Measurements from ENCODE around the gene CCSER2.
A peak's percentile ranks its signal among the peaks of the same experiment; 100 is the strongest.
"Not testable (repeated sequence)": the region's sequence is repeated elsewhere in the genome, so short reads cannot be mapped to it uniquely, and the experiment has no call there.

The CCSER2 gene

DNA sequence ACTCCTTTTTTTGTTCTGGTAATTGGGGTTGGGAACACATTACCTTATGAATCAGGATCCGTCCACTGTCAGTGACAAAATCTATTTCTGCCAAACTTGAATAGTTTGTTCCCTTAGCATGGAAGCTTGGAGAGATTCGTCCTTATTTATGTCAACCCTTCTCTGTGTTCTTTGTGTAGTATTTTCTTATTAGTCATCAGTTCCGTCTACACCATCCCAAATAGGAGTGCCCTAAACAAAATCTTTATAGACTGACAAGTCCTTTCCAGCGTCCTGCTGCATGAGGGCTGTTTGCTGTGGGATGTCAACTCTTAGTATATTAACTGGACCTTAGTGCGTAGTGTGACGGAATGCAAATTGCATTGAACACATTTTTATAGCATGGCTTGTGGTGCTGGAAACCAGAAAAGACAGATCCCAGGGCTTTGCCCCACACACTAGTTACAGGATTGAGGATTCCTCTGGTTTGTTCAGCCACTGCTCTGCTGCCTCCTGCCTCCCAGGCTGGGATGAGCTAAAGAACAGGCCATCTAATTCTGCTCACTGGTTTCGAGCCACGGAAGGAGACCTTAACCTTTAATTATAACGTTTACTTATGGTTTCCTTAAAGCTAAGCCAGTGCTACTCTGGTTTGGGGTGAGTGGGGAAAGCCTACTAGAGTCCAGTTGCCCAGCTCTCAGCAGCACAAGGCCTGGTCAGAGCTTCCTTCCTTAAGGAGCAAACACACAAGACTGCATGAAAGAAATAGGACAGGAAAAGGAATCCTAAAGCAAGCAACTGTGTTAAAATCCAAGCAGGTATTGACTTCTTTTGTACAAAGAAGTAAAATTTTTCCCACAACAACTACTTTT is 194.4 kb downstream of the CCSER2 start:
- DNase-seq (ENCODE audit: low spot score) = no peak

DNA sequence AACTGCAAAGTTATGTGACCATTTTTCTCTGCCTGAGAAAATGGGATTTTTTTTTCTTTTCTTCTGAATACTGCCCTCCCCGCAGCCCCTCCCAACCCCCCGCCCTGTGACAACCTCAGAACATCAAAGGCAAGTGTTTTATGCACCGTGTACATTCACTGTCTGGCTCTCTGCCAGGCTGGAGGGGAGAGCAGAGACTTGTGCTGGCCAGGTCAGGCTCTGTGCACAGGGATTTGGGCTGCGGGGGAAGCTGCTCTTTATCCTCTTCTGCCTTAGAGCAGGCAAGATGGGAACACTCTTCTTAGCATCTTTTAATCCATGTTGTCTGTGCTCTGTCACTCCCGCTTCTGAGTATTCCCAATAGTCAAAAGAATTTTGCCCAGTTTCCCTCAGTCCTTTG is 195.1 kb downstream of the CCSER2 start:
- DNase-seq (ENCODE audit: low spot score) = no peak

DNA sequence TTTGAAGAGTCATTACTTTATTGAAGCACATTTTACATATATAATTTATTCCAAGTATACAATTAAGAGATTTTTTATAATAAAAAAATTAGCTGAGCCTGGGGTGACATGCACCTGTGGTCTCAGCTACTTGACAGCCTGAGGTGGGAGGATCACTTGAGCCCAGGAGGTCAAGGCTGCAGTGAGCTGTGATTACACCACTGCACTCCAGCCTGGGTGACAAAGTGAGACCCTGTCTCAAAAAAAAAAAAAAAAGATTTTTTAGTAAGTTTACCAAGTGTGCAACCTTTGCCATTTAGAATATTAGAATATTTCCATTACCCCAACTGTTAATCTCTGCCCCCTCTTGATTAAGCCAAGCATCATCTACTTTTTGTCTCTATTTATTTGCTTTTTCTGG is 196.0 kb downstream of the CCSER2 start:
- DNase-seq (ENCODE audit: low spot score) = no peak

DNA sequence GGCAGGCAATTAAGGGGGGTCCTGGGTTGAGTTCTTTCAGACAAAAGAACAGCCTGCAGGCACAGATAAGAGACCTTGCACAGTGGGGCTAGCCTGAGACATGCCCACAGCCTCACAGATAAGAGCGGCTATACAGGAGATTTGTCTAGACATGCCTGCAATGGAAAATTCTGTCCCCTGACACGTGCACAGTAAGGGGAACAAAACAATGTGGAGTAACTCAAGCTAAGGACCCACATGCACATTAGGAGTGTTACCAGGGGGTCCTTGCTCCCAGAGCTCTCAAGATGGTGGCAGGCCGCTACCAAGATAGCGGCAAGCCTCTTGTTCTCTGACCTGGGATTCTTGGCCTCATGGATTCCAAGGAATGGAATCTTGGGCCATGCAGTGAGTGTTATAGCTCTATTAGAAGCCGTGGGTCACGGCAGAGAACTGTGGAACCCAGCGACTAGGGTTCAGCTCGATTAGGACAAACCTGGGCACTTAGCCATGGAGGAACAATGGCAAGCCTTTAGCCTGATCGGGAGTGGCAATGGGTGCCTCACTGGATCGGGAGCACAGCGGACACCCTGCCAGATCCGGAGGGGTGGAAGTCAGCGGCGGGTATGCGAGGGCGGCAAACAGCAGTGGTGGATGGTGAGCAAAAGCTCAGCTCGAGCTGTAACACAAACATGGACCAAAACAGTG is 196.9 kb downstream of the CCSER2 start:
- DNase-seq (ENCODE audit: low spot score) = no peak

- DNase-seq (ENCODE audit: low spot score) = not testable (repeated sequence)
These were observed 197.4 kb downstream of the CCSER2 start for GRCh38 chr10:84525807-84526182.

DNA sequence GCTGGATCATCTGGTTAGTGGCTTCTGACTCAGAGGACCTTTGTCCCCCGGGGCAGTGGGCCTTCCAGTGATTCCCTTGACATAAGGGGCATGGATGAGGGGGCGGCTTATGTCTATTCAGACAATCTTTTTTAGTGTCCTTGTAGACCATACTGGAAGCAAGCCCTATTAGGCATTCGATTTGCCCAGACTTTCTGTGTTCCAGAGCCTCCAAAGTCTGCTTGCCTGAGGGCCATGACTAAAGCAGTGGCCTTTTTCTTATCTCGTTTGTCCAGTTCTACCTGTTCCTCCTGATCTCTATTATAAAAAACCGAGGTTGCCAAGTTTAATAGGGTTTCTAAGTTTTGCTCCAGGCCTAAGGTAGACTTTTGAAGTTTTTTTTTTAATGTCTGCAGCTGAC is 199.0 kb downstream of the CCSER2 start:
- DNase-seq (ENCODE audit: low spot score) = not testable (repeated sequence)

DNA sequence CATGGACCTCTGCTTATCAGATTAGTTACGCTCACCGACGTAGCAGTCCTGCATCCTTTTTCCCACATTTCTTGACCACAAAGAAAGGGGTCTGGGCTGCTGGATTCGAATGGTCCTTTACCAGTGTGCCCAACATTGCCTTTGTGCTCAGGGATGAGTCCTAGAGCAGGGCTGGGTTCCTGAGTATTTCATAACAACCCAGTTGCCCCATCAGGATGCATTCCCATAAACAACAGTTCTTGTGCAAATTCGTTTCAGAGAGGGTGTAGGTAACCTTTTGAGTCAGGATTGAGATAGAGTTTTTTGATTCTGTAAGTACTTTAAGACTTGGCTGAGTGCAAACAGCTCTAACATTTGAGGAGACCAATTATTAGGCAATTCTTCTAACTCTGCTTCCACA is 200.1 kb downstream of the CCSER2 start:
- DNase-seq (ENCODE audit: low spot score) = not testable (repeated sequence)

DNA sequence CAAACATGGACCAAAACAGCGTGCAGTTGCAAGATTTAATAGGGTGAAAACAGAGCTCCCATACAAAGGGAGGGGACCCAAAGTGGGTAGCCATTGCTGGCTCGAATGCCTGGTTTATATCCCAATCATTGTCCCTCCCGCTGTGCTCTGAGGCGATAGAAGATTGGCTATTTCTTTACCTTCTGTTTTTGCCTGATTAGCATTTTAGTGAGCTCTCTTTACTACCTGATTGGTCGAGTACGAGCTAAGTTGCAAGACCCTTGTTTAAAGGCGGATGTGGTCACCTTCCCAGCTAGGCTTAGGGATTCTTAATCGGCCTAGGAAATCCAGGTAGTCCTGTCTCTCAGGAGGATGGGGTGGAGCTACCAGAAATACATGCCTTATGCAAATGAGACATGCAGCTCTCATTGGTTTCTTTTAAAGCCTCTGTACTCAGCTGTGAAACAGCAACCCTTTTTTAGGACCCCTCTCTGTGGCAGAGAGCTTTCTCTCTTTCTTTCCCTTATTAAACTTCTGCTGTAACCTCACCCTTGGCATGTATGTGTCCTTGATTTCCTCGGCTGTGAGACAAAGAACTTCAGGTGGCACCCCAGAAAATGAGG is 202.4 kb downstream of the CCSER2 start:
- no peak for DNase-seq (ENCODE audit: low spot score)

DNA sequence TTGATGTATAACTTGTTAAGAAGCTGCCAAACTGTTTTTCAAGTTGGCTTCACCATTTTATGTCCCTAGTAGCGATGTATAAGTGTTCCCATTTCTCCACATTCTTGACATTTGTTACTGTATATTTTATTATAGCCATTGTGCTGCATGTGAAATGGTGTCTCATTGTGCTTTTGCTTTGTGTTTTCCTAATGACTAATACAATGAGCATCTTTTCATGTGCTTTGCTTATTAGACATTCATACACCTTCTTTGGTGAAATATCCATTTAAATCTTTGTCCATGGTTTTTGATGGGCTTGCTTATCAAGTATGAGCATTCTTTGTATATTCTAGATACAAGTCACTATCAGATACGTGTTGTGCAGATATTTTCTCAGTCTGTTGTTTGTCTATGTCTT is 203.0 kb downstream of the CCSER2 start:
- DNase-seq (ENCODE audit: low spot score) = peak; percentile 44

DNA sequence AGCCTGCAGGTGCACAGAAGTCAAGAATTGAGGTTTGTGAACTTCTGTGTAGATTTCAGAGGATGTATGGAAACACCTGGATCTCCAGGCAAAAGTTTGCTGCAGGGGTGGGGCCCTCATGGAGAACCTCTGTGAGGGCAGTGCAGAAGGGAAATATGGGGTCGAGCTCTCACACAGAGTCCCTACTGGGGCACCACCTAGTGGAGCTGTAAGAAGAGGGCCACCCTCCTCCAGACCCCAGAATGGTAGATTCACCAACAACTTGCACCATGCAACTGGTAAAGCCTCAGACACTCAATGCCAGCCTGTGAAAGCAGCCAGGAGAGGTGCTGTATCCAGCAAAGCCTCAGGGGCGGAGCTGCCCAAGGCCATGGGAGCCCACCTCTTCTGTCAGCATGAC is 205.8 kb downstream of the CCSER2 start:
- DNase-seq (ENCODE audit: low spot score) = no peak

- peak; percentile 70 for DNase-seq (ENCODE audit: low spot score)
These were observed 209.1 kb downstream of the CCSER2 start for GRCh38 chr10:84537447-84537931.

GRCh38 chr10:84538036-84538435 is 209.6 kb downstream of the CCSER2 start:
- no peak for DNase-seq (ENCODE audit: low spot score)

GRCh38 chr10:84539216-84539615 is 210.8 kb downstream of the CCSER2 start:
- DNase-seq (ENCODE audit: low spot score) = no peak

- peak; percentile 21 for DNase-seq (ENCODE audit: low spot score)
These were observed 211.7 kb downstream of the CCSER2 start for GRCh38 chr10:84540022-84540616.

DNA sequence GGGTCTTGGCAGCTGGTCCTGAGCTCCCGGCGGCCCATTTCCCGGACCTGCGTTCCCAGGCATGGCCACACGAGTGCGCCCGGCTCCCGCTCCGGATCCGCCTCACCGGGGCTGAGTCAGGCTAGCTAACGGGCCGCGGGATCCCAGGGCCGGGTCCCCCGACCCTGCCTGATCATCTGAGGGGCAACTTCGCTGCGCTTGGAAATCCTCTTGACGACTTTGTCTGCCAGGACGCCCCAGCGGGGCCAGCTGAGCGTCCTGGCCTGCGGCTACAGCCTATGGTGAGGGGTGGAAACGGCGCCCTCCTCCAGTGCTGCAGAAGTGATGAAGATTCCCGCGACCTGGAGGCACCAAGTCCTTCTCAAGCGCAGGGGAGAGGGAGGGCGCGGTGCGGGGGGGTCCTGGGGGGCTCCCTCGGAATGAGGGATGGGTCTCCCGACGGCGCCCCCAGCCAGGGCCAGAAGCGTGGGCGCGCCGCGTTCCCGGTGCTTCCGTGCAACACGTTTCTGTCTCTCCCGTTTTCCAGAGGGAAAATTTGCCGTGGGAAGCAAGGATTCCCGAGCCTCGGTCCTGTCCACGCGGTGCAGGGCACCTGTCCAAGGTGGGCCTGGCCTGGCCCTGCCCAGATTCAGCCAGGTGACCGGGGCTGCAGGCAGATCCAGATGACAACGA is 212.4 kb downstream of the CCSER2 start:
- peak; percentile 61 for DNase-seq (ENCODE audit: low spot score)

DNA sequence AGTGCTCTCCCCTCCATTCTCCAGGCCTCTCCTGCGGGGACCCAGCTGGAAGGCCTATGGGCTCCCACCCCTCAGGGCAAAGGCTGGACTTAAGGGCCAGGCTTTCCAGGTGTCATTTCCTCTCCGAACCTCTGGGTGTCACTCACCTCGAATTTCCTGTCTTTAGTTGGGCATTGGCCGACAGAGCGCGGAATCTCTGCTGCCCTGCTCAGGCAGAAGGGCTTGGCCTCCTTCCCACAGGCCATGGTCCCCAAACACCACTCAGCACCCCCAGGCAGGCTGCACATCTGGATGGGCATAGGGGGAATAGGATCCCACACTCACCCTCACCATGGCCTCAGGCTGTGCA is 212.9 kb downstream of the CCSER2 start:
- DNase-seq (ENCODE audit: low spot score) = no peak

DNA sequence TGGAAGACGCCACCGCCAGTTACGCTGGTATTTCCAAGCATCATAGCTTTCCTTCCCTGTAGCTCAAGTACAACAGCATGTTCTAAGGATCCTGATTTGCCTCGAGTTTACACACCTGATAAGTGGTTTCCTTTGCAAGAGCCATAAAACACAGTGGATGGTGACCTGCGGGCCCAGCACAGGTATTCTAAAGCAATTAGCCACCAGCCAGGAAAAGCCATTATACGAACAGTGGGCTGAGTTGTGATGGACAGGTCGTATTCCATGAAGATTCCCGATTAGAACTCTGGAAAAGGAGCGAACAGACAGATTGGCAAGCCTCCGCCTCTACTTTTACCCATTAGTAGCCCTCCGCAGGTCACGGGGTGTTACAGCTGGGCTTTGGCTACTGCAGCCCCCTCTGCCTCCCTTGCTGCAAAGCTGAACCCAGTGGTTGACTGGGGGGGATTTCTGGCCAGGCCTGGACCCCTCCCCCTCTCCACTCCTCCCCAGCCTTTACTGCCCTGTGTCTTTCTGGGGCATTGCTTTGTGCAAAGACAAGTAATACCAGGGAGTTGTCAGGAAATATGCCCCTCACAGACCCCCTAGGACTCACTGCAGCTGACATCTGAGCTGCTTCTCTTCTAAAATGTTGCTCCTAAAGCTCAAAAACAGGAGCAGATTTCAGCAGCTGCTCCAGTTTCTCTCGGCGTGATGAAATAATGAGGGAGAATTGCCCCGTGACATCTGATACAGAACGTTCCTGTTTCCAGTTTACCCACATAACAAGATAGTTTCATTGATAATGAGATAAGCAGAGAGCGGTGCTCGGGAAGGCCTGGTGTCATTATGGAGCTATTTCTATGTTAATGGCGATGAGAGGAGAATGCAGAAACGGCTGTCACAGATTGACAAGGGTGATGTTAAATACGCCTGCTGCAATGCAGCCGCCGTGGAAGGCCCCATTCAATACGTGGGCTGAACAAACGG is 214.4 kb downstream of the CCSER2 start:
- DNase-seq (ENCODE audit: low spot score) = no peak

GRCh38 chr10:84543948-84544347 is 215.6 kb downstream of the CCSER2 start:
- no peak for DNase-seq (ENCODE audit: low spot score)

- no peak for DNase-seq (ENCODE audit: low spot score)
These were observed 217.3 kb downstream of the CCSER2 start for GRCh38 chr10:84545651-84546050.

DNA sequence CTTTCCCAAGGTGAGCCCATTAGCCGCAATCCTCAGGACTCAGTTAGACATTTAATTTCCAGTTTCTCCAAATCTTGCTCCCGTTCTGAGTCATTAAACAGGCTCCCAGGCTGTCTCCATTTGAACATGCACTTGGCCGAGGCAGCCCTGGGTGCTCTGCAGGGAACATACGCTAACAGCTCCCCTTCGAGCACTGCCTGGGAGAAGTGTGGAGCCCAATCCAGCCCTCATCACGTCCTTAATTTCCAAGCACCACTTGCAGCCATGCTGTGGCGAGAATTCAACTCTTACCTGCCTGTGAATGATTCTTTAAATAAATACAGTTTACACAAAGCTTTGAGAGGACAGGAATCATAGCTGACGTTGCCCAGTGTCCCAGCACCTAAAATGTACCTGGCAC is 218.2 kb downstream of the CCSER2 start:
- DNase-seq (ENCODE audit: low spot score) = no peak

DNA sequence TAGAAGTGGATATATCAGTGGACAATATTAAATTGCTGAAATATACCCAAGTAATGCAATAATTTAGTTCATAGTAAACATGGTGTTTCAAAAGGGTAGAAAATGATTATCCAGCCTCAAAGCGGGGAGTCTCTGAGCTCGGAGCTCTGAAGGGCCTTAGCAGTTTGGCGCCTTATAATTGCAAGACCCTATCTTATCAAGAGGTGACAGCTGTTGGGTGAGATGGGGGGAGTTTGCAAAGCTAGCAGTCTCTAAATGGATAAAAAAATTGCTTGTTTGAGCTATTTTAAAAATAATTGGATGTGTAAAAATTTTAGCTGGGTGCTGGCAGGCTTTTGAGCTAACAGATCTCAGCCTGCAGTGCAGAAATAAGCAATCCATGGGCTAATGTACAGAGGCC is 219.2 kb downstream of the CCSER2 start:
- DNase-seq (ENCODE audit: low spot score) = no peak

Data from kidney capillary endothelial cell (primary cell).